Activated CD4-positive, alpha-beta T cell treated with anti-CD3 and anti-CD28 coated beads, Interleukin-2, amount 50 U/mL, for 4 hours (primary cell): Measurements from ENCODE around the gene ANO9.
"Not testable (repeated sequence)": the region's sequence is repeated elsewhere in the genome, so short reads cannot be mapped to it uniquely, and the experiment has no call there.

Experiments used
- DNase-seq, 2 experiments: peaks; one replicate each; pipeline ENCODE4 v3.0.0-alpha.2; 2020

ANO9 gene

GRCh38 chr11:432501-433100 lies 9.2 kb downstream of the ANO9 start:
- no peak for DNase-seq

- DNase-seq, result no peak
These were observed 9.9 kb downstream of the ANO9 start for GRCh38 chr11:431921-432320.

- DNase-seq, result no peak
These were observed 11.8 kb downstream of the ANO9 start for GRCh38 chr11:429931-430456.

- DNase-seq, result no peak
These were observed 12.4 kb downstream of the ANO9 start for GRCh38 chr11:429391-429790.

- DNase-seq, result no peak
These were observed 13.5 kb downstream of the ANO9 start for GRCh38 chr11:428295-428694.

GRCh38 chr11:426851-427250 lies 15.0 kb downstream of the ANO9 start:
- no peak for DNase-seq

- DNase-seq, result no peak
These were observed 16.5 kb downstream of the ANO9 start for GRCh38 chr11:425301-425700.

- not testable (repeated sequence) for DNase-seq
These were observed 17.0 kb downstream of the ANO9 start for GRCh38 chr11:424766-425165.

- no peak for DNase-seq
These were observed 17.6 kb downstream of the ANO9 start for GRCh38 chr11:424232-424631.

- no peak for DNase-seq
These were observed 19.6 kb downstream of the ANO9 start for GRCh38 chr11:422249-422656.

GRCh38 chr11:420911-421321 lies 20.9 kb downstream of the ANO9 start:
- DNase-seq, result no peak

- DNase-seq, result no peak
These were observed 21.5 kb downstream of the ANO9 start for GRCh38 chr11:420054-420910.

- DNase-seq, result no peak
These were observed 22.4 kb downstream of the ANO9 start for GRCh38 chr11:419248-420005.

- DNase-seq, result no peak
These were observed 23.2 kb downstream of the ANO9 start for GRCh38 chr11:418343-419247.

- no peak for DNase-seq
These were observed 24.0 kb downstream of the ANO9 start for GRCh38 chr11:417652-418342.

- no peak for DNase-seq
These were observed 24.8 kb downstream of the ANO9 start for GRCh38 chr11:416757-417621.

- no peak for DNase-seq
These were observed 25.6 kb downstream of the ANO9 start for GRCh38 chr11:416051-416756.

- no peak for DNase-seq
These were observed 26.2 kb downstream of the ANO9 start for GRCh38 chr11:415640-416041.

GRCh38 chr11:414318-414857 lies 27.4 kb downstream of the ANO9 start:
- DNase-seq, result no peak
